ENCODE results near the gene COL4A1.

Gene COL4A1

GRCh38 chr13:110341445-110342244, 34.7 kb upstream of the COL4A1 start:
- DNase-seq (ENCODE audit: low read depth in 2 of 2), result no peak

- DNase-seq (ENCODE audit: low read depth in 2 of 2), result peak; percentile 27 to 36
Measured at GRCh38 chr13:110340812-110341444, 34.0 kb upstream of the COL4A1 start.

GRCh38 chr13:110339975-110340550, 33.1 kb upstream of the COL4A1 start:
- no peak for DNase-seq (ENCODE audit: low read depth in 2 of 2)

GRCh38 chr13:110339263-110339662, 32.3 kb upstream of the COL4A1 start:
- no peak for DNase-seq (ENCODE audit: low read depth in 2 of 2)

GRCh38 chr13:110338441-110339101, 31.6 kb upstream of the COL4A1 start:
- no peak for DNase-seq (ENCODE audit: low read depth in 2 of 2)

- no peak for DNase-seq (ENCODE audit: low read depth in 2 of 2)
Measured at GRCh38 chr13:110337247-110337646, 30.3 kb upstream of the COL4A1 start.

- DNase-seq (ENCODE audit: low read depth in 2 of 2), result no peak
Measured at GRCh38 chr13:110336681-110337080, 29.7 kb upstream of the COL4A1 start.

- DNase-seq (ENCODE audit: low read depth in 2 of 2), result no peak
Measured at GRCh38 chr13:110336108-110336507, 29.2 kb upstream of the COL4A1 start.

- DNase-seq (ENCODE audit: low read depth in 2 of 2), result no peak
Measured at GRCh38 chr13:110334841-110335490, 28.0 kb upstream of the COL4A1 start.

GRCh38 chr13:110334256-110334655, 27.3 kb upstream of the COL4A1 start:
- no peak for DNase-seq (ENCODE audit: low read depth in 2 of 2)

GRCh38 chr13:110333837-110334236, 26.9 kb upstream of the COL4A1 start:
- DNase-seq (ENCODE audit: low read depth in 2 of 2), result no peak

GRCh38 chr13:110332750-110333149, 25.8 kb upstream of the COL4A1 start:
- no peak for DNase-seq (ENCODE audit: low read depth in 2 of 2)

GRCh38 chr13:110331362-110331761, 24.4 kb upstream of the COL4A1 start:
- no peak for DNase-seq (ENCODE audit: low read depth in 2 of 2)

- DNase-seq (ENCODE audit: low read depth in 2 of 2), result no peak
Measured at GRCh38 chr13:110330491-110331011, 23.6 kb upstream of the COL4A1 start.

- no peak for DNase-seq (ENCODE audit: low read depth in 2 of 2)
Measured at GRCh38 chr13:110329798-110330461, 23.0 kb upstream of the COL4A1 start.

- no peak for DNase-seq (ENCODE audit: low read depth in 2 of 2)
Measured at GRCh38 chr13:110329258-110329657, 22.3 kb upstream of the COL4A1 start.

GRCh38 chr13:110328573-110328972, 21.6 kb upstream of the COL4A1 start:
- no peak for DNase-seq (ENCODE audit: low read depth in 2 of 2)

GRCh38 chr13:110327051-110327721, 20.2 kb upstream of the COL4A1 start:
- no peak for DNase-seq (ENCODE audit: low read depth in 2 of 2)

- no peak for DNase-seq (ENCODE audit: low read depth in 2 of 2)
Measured at GRCh38 chr13:110326263-110326904, 19.4 kb upstream of the COL4A1 start.

Measured in stimulated activated CD8-positive, alpha-beta memory T cell treated with anti-CD3 and anti-CD28 coated beads, Interleukin-15, amount 100 ng/mL, for 4 hours (primary cell).